ENCODE measurements around the gene TRIM26. TPM values are rescaled to one million over a fixed set of nuclear protein-coding genes. Genes with fewer than 3 reads are reported as not detected.

Gene TRIM26
- total and polyA plus RNA-seq, 2 of the 13 experiments (the other 11 are each of a cell fraction or from before 2014, with no cell fraction given) = 27.1 to 38.7 TPM

DNA sequence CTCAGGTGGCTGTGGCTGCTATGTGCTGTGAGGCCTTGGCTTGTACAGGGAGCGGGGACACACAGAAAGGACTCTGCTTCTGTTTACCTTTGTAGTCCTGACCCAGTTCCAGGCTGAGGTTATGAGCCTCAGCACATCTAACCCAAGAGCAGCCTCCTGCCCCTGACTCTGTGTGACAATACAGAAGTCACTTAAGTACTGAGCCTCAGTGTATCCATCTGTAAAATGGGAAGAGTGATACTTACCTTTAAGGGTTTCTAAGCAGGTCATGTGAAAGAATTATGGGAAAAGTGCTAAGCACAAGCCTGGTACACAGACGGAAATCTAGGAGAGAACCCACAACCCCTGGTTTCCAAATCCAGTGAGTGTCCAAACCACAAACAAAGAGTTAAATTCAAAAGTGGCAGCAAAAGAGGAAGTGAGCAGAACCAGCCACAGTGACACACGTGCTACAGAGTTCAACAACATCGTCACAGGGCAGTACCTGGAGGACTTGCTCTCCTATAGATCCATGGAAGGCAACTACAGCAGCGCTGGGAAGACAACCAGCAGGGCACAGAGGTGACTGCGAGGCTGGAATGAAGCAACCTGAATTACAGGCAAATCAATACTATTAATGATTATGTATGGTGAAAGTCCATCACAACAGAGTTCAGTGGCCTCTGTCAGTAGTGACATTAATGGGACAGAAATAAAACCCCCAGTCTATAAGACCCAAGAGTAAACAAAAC lies 12.5 kb downstream of the TRIM26 start (continued):
- TF ChIP-seq MLXIP (CRISPR knock-in tag; IDR thresholded peaks at IDR 0.05; ENCODE audit: borderline replicate concordance) = no peak
- TF ChIP-seq ZNF3 (CRISPR knock-in tag; IDR thresholded peaks at IDR 0.05) = peak; percentile 78; the same call in 1 of the 2 replicates
- TF ChIP-seq, protein P1, sequence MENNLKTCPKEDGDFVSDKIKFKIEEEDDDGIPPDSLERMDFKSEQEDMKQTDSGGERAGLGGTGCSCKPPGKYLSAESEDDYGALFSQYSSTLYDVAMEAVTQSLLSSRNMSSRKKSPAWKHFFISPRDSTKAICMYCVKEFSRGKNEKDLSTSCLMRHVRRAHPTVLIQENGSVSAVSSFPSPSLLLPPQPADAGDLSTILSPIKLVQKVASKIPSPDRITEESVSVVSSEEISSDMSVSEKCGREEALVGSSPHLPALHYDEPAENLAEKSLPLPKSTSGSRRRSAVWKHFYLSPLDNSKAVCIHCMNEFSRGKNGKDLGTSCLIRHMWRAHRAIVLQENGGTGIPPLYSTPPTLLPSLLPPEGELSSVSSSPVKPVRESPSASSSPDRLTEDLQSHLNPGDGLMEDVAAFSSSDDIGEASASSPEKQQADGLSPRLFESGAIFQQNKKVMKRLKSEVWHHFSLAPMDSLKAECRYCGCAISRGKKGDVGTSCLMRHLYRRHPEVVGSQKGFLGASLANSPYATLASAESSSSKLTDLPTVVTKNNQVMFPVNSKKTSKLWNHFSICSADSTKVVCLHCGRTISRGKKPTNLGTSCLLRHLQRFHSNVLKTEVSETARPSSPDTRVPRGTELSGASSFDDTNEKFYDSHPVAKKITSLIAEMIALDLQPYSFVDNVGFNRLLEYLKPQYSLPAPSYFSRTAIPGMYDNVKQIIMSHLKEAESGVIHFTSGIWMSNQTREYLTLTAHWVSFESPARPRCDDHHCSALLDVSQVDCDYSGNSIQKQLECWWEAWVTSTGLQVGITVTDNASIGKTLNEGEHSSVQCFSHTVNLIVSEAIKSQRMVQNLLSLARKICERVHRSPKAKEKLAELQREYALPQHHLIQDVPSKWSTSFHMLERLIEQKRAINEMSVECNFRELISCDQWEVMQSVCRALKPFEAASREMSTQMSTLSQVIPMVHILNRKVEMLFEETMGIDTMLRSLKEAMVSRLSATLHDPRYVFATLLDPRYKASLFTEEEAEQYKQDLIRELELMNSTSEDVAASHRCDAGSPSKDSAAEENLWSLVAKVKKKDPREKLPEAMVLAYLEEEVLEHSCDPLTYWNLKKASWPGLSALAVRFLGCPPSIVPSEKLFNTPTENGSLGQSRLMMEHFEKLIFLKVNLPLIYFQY (CRISPR knock-in tag; IDR thresholded peaks at IDR 0.05; ENCODE audit: borderline replicate concordance) = peak; percentile 76; the same call in 1 of the 2 replicates
- TF ChIP-seq SMARCE1 (IDR thresholded peaks at IDR 0.05; ENCODE audit: borderline replicate concordance) = no peak
- TF ChIP-seq TIGD3 (CRISPR knock-in tag; IDR thresholded peaks at IDR 0.05; ENCODE audit: borderline replicate concordance) = 0 out of 2 replicates have a peak, but pooled peaks have one; percentile 22
- no peak for TF ChIP-seq TP53 (CRISPR knock-in tag; conservative IDR thresholded peaks at IDR 0.05)
- TF ChIP-seq ZFP36 (IDR thresholded peaks at IDR 0.05; ENCODE audit: borderline replicate concordance, low read depth, low read length, partially characterized antibody) = no peak
- TF ChIP-seq, protein P2, sequence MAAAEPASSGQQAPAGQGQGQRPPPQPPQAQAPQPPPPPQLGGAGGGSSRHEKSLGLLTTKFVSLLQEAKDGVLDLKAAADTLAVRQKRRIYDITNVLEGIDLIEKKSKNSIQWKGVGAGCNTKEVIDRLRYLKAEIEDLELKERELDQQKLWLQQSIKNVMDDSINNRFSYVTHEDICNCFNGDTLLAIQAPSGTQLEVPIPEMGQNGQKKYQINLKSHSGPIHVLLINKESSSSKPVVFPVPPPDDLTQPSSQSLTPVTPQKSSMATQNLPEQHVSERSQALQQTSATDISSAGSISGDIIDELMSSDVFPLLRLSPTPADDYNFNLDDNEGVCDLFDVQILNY (CRISPR knock-in tag; conservative IDR thresholded peaks at IDR 0.05) = no peak
- TF ChIP-seq CENPX (CRISPR knock-in tag; IDR thresholded peaks at IDR 0.05) = no peak
- TF ChIP-seq CC2D1A (CRISPR knock-in tag; IDR thresholded peaks at IDR 0.05) = no peak
- no peak for TF ChIP-seq LBX2 (CRISPR knock-in tag; IDR thresholded peaks at IDR 0.05; ENCODE audit: borderline replicate concordance)
- no peak for TF ChIP-seq AHDC1 (CRISPR knock-in tag; IDR thresholded peaks at IDR 0.05; ENCODE audit: borderline replicate concordance)
